Amniotic stem cell (primary cell): ENCODE measurements around the gene OR4A5.
"Not testable (repeated sequence)": the region's sequence is repeated elsewhere in the genome, so short reads cannot be mapped to it uniquely, and the experiment has no call there.

Experiments used
- DNase-seq: peaks from one replicate; lab custom pipeline; 2025; lab: John Stamatoyannopoulos, UW

The OR4A5 gene

GRCh38 chr11:54706532-54706931 is at the start of gene OR4A5:
Gene OR4A5 (plus strand): TSS chr11:54706832. CDS start chr11:54706885, 53 bp downstream.
- not testable (repeated sequence) for DNase-seq

- not testable (repeated sequence) for DNase-seq
Observed at GRCh38 chr11:54720094-54720493, 13.5 kb downstream of the OR4A5 start.
